ENCODE results near the gene CFAP73.

Gene CFAP73

DNA sequence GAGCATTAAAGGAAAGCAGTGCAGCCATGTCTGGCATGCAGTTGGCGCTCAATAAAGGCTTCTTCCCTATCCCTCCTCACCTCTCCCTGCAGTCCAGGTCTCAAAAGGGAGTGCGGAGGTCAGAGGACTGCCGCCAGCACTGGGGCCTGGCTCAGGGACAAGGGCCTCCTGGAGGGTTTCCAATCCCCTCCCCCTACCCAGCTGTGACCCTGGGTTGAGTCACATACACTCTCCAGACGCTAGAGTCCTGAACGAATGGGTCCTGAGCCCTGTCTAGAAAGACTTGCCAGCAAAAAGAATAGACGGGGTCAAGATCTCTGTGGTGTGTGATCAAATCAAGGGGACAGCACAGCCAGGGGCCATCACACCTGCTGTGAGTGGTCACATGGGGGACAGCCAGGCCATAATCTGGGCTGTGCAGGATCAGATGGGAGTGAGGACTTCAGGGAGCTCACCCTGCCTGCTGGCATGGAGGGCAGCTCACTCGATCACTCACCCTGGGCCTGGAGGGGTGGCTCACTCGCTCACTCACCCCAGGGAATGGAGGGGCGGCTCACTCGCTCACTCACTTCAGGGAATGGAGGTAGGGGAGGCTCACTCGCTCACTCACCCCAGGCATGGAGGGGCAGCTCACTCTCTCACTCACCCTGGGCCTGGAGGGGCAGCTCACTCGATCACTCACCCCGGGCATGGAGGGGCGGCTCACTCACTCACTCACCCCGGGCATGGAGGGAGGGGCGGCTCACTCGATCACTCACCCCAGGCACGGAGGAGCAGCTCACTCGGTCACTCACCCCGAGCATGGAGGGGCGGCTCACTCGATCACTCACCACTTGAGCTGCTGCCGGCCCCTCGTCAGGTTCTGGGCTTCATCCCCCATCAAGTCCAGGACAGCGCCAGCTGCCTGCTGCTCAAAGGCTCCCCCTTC is 12.8 kb downstream of the CFAP73 start:
- in situ Hi-C loops (cut with HindIII; ENCODE audit: low sequenced_read_pairs): loop anchor here (5.0 kb wide), 1 partner anchor 100 kb away; no protein-coding TSS in a partner anchor

DNA sequence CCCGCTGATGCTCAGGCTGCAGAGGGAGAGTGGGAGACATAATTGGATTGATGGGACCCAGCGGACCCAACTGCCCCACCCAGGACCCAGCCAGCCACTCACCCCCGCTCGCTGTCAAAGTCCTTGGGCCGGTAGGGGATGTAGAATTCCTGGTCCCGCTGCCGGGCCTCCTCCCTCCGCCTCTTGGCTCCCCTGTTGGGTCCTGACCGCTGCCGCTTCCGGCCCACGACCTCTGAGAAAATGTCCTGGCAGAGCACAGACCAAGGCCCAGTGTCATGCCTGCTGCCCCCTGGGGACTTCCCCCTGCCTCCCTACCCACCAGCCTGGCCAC is 13.5 kb downstream of the CFAP73 start:
- in situ Hi-C loops (cut with HindIII; ENCODE audit: low sequenced_read_pairs): loop anchor here (5.0 kb wide), 1 partner anchor 101 kb away; no protein-coding TSS in a partner anchor

DNA sequence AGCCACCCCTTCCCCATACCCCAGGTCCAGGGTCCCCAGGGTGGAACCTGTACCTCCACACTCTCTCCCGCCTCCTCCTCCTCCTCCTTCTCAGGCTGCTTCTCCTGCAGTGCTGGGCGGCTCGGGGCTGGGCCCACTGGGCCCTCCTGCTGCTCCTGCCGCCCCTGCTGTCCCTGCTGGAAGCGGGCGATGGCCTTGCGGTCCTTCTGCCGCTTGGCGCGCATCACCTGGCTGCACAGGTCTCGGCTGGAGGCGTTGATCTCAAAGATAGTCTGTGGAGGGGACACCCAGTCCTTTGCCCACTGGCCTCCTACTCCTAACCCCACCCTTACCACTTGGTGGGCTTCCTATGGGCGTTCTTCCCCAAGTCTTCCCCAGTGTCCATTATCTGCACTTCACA is 14.5 kb downstream of the CFAP73 start:
- in situ Hi-C loops (cut with HindIII; ENCODE audit: low sequenced_read_pairs): loop anchor here (5.0 kb wide), 1 partner anchor 102 kb away; no protein-coding TSS in a partner anchor

DNA sequence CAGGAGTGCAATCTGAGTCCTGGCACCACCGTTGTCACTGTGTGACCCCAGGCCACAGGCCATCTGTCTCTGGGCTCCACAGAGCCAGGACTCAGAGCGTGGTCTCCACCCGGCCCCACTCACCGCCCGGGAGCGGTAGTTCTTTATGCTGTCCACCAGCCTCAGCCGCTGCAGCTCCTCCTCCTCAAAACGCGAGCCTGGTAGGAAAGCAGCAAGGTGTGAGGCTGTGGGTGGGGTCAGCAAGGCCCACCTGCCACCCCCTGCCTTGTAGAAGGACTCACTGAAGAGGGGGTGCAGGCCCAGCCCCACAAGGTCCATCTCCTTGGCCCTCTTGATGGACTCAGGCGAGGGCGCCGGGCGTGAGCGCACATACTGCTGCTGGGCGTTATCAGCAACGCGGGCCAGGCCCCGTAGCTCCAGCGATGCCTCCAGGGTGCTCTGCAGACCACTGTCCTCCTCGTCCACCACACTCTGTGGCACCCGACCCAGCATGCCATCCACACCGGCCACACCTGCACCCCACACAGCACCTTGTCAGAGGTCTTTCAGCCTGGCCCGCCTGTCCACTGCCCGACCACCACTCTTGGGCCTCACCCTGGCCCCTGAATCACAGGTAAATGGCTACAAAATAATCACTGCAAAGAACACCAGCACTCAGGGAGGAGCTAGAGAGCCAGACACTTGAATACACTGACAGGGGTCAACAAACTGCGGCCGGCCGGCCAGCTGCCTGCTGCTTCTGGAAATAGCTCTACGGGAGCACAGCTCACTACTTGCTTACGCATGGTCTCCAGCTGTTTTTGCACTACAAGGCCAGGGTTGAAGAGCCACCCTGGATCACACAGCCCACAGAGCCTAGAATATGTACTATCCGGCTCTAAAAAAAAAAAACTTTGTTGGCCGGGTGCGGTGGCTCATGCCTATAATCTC is 16.3 kb downstream of the CFAP73 start:
- in situ Hi-C loops (cut with HindIII; ENCODE audit: low sequenced_read_pairs): no loop called here

DNA sequence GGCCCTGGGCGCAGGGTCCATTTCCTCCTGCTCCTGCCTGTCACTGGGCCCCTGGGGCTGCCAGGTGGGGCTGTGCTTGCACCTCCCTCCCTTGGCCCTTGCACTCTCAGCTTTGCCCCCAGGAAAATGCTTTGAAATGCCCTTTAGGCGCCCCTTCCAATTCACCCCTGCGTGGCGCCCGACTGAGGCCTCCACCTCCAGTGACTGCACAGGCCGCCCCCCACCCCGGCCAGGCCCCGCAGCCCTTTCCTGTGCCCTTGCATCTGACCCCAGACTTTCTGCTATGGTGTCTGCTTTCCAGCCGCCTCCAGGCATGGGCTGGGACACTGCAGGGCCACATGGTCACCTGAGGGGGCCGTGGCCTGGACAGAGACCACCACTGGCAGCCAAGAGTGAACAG is 18.3 kb downstream of the CFAP73 start:
- in situ Hi-C loops (cut with HindIII; ENCODE audit: low sequenced_read_pairs): no loop called here

DNA sequence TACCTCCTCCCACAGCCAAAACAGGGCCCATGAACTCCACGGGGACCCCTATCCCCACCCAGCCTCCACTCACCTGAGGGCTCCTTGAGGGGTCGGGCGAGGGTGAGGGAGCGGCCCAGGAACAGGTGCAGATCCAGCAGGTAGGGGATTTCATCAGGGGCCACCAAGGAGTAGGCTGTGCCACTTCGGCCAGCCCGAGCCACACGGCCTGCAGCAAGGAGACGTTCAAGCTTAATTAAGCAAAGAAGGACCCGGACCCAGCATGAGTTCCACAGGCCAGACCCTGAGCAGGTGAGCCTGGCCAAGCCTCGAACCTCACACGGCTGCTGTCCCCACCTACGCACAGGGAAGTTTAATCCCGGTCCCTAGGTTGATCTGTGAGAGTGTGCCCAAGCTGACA is 20.2 kb downstream of the CFAP73 start:
- in situ Hi-C loops (cut with HindIII; ENCODE audit: low sequenced_read_pairs): no loop called here

DNA sequence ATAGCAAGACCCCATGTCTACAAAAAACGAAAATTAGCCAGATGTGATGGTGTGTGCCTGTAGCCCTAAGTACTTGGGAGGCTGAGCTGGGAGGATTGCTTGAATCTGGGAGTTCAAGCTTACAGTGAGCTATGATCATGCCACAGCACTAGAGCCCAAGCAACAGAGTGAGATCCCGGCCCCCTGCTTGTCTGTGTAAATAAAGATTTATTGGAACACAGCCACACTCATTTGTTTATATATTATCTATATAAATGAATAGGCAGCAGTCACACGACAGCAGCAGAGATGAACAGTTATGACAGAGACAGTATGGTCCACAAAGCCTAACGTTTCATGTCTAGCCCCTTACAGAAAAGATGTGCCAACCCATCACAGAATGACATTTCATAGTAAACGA is 20.9 kb downstream of the CFAP73 start:
- in situ Hi-C loops (cut with HindIII; ENCODE audit: low sequenced_read_pairs): no loop called here

DNA sequence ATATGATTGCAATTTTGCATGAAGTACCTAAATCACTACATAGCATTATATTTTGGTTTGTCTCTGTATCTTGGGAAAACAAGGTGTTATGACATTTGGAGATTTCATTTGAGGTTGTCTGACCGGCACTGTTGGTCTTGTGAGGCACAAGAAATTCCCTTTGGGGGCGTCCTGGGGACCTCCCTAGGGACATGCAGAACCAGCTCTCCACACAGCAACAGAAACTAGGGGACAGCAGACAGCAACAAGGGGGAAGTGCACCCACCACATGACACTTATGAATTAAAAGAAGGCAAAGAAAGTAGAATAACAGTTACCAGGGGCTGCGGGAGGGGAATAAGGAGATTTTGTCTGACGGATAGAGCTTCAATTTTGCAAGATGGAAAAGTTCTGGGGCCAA is 21.4 kb downstream of the CFAP73 start:
- in situ Hi-C loops (cut with HindIII; ENCODE audit: low sequenced_read_pairs): no loop called here

DNA sequence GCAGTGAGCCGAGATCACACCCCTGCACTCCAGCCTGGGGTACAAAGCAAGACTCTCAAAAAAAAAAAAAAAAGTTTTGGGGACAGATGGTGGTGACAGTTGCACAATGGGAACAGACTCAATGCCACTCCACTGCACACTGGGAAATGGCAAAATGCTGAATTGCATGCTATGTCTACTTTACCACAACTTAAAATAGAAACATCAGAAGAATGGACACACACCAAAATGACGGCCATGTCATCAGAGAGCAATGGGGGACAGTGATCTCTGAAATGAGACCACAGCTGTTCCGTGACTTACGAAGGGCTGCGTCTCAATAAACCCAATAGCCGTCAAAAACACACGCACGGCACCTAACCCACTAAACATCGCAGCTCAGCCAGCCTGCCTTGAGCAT is 22.0 kb downstream of the CFAP73 start:
- in situ Hi-C loops (cut with HindIII; ENCODE audit: low sequenced_read_pairs): no loop called here

DNA sequence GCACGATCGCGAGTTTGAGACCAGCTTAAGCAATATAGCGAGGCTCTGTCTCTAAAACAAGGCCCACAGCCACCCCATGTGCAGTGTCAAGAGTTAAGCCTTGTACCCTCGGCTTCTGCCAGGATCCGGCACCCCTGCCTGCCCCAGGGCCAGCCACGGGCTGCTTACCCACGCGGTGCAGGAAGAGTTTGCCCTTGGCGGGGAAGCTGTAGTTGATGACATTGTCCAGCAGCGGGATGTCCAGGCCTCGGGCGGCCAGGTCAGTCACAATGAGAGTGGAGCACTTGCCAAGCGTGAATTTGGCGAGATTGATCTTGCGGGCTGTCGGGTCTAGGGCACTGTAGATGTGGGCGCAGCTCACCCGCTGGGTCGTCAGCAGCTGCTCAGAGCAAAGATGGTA is 22.7 kb downstream of the CFAP73 start:
- in situ Hi-C loops (cut with HindIII; ENCODE audit: low sequenced_read_pairs): no loop called here

DNA sequence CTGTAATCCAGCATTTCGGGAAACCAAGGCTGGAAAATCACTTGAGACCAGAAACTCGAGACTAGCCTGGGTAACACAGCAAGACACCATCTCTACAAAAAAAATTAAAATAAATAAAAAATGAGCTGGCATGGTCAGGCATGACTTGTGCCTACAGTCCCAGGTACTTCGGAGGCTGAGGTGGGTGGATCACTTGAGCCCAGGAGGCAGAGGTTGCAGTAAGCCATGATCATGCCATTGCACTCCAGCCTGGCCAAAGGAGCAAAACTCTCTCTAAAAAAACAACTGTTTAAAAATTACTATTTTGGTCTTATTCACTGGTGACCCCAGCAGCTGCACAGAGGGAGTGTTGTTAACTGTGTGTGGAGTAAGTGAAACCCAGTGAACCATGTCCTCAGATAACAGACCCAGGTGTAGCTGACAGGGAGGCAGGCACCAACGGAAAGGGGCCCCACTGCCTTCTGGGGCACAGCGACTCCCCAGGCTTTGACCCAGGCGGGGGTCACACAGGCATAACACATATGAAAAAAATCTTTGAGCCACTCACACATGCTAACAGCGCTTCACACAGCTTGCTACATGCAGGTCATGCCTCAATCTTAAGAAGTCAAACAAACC is 23.7 kb downstream of the CFAP73 start:
- in situ Hi-C loops (cut with HindIII; ENCODE audit: low sequenced_read_pairs): no loop called here

DNA sequence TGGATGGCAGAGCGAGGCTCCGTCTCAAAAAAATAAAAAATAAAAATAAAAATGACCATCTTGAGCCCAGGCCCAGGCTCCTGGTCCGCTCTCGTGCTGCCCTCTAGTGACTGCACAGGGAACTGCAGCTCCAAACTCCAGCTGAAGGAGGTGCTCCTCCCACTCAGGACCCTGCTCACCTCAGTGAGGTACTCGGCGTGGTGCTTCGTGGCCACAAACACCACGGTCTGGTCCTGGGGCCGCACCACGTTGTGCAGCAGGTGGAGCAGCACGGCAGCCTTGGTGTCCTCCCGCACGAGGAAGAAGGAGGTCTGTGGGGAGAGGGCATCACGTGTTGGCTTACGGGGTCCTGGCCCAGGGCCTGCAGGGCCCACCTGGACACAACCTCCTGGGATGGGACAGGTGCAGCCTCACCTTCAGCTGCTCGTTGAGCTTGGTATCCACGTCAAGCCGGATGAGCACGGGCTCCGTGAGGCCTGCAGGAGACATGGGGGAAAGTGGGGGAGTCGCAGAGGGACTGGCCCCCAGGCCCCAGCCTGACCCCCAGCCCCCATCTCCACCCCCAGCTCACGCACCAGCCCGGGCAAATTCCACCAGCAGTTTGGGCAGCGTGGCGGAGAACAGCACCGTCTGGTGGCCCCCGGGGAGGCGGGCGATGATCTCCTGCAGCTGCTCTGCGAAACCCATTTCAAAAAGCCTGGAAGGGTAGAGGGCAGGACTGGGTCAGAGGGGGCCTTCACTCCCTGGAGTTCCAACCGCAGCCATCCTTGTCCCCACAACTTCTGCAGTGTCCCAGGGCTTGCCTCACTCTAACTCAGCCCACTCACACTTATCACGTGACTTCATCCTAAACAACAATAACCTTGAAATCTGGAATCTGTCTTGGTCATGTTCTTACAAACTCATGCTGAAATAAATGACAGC is 25.2 kb downstream of the CFAP73 start:
- in situ Hi-C loops (cut with HindIII; ENCODE audit: low sequenced_read_pairs): no loop called here

DNA sequence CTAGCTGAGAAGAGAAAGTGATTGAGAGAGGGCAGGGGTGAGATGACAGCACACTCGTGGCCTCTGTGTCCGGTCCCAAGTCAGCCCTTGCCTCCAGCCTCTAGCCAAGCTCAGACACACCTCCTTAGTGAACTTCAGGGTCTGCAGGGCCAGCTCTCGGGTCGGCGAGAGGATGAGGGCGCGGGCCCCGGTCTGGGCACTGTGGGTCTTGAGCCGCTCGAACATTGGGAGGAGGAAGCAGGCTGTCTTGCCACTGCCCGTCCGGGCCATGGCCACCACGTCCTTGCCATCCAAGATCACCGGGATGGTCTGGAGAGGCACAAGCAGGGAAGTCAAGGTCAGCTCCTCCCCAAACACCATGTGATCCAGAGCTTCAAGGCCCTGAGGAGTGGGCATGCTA is 29.5 kb downstream of the CFAP73 start:
- in situ Hi-C loops (cut with HindIII; ENCODE audit: low sequenced_read_pairs): no loop called here

DNA sequence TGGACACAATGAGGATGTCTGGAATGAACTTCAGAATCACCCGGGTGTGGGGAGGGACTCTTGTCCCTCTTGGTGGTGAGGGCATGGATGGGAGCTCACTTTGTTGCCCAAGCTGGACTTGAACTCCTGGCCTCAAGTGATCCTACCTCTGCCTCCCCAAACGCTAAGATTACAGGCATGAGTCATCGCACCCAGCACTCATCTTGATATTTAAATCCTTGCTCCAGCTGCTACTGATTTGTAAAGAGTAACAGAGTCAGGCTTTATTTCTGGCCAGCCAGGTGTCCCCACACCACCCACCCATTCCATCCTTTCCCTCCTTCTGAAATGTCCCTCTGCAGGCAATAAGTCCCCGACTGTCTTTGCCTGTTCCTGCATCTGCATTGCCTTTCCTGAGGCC is 30.8 kb downstream of the CFAP73 start:
- in situ Hi-C loops (cut with HindIII; ENCODE audit: low sequenced_read_pairs): no loop called here

DNA sequence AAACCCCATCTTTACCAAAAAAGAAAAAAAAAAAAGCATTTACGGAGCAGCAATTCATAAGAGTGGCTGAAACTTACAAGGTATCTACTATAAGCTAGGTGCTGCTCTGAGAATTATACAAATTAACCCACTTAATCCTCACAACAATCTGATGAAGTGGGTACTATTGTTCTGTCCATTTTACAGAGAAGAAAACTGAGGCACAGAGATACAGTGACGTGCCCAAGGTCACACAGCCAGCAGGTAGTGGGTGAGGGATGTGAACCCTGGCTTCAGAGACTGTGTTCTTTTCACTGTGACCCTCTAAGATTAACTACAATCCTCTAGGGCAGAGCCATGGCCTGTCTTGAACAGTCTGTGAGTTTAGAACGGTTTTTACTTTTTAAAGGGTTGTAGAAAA is 32.5 kb downstream of the CFAP73 start:
- in situ Hi-C loops (cut with HindIII; ENCODE audit: low sequenced_read_pairs): no loop called here

DNA sequence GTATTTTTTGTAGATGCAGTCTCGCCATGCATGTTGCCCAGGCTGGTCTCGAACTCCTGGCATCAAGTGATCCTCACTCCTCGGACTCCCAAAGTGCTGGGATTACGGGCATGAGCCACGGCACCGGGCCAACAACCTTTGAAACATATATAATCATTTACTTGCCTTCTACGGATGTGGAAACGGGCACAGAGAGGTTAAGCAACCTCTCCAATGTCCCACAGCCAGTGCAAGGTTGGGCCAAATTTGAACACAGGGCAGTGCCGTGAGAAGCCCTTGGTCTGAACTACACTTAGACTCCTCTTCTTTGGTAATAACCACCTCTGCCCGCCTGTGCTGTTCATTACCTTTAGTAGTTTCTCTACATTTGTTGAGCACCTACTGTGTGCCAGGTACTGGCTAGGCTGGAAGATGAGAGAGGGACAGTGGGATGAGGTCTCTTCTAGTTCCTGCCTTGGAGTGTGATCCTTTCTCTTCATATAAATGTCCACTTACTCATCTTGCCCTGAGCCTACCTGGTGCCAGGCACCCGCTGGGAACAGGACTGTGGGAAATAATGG is 33.6 kb downstream of the CFAP73 start:
- in situ Hi-C loops (cut with HindIII; ENCODE audit: low sequenced_read_pairs): no loop called here

DNA sequence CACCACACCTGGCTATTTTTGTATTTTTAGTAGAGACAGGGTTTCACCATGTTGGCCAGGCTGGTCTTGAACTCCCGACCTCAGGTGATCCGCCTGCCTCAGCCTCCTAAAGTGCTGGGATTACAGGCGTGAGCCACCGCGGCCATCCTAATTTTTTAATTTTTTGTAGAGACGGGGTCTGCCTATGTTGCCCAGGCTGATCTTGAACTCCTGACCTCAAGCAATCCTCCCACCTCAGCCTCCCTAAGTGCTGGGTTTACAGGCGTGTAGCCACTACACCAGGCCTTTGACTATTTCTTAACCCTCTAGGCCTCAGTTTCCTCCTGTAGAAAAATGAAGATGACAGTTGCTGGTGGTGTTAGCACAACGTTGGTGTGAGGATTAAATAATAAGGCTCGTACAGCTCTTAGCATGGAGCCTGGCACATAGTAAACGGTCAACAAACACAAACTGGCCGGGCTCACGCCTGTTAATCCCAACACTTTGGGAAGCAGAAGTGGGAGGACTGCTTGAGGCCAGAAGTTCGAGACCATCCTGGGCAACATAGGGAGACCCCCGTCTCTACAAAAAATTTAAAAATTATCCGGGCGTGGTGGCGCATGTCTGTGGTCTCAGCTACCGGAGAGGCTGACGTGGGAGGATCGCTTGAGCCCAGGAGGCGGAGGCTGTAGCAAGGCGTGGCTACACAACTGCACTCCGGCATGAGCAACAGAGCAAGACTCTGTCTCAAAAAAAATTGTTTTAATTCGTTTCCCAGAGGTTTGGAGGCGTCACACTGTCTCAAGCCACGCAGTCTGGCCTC is 34.8 kb downstream of the CFAP73 start:
- in situ Hi-C loops (cut with HindIII; ENCODE audit: low sequenced_read_pairs): no loop called here

DNA sequence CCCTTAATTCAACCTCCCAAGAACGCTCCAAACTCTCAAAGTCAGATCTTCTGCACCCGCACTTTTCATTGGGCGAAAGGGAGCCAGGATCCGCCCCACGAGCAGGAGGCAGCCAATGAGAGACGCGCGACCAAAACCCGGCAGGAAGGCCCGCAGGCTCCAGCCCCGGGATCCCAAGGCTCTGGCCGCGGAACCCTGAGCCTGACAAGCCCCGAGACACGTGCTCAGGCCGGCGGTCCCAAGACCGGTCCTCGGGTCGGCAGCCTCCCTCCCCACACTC is 35.3 kb downstream of the CFAP73 start:
- in situ Hi-C loops (cut with HindIII; ENCODE audit: low sequenced_read_pairs): no loop called here

All from endothelial cell of hepatic sinusoid (primary cell).